ENCODE measurements around the gene INPP5A.

The INPP5A gene

GRCh38 chr10:132729810-132730572 lies 192.4 kb downstream of the INPP5A start:
- no peak for DNase-seq (ENCODE audit: extremely low read depth, low read depth)

GRCh38 chr10:132730573-132730953 lies 193.0 kb downstream of the INPP5A start:
- no peak for TF ChIP-seq CTCF (IDR thresholded peaks at IDR 0.05; ENCODE audit: low read depth, low read length)
- no peak for DNase-seq (ENCODE audit: extremely low read depth, low read depth)

More at GRCh38 chr10:132729810-132730572, 192.4 kb downstream of the INPP5A start:
- TF ChIP-seq CTCF (IDR thresholded peaks at IDR 0.05; ENCODE audit: low read depth, low read length) = no peak

- DNase-seq (ENCODE audit: extremely low read depth, low read depth) = no peak
- TF ChIP-seq CTCF (IDR thresholded peaks at IDR 0.05; ENCODE audit: low read depth, low read length) = no peak
These were observed 194.9 kb downstream of the INPP5A start for GRCh38 chr10:132732518-132732917.

GRCh38 chr10:132733926-132734325 lies 196.3 kb downstream of the INPP5A start:
- DNase-seq (ENCODE audit: extremely low read depth, low read depth) = no peak
- TF ChIP-seq CTCF (IDR thresholded peaks at IDR 0.05; ENCODE audit: low read depth, low read length) = no peak

GRCh38 chr10:132735341-132735775 lies 197.8 kb downstream of the INPP5A start:
- TF ChIP-seq CTCF (IDR thresholded peaks at IDR 0.05; ENCODE audit: low read depth, low read length) = no peak
- DNase-seq (ENCODE audit: extremely low read depth, low read depth) = no peak

- no peak for TF ChIP-seq CTCF (IDR thresholded peaks at IDR 0.05; ENCODE audit: low read depth, low read length)
- DNase-seq (ENCODE audit: extremely low read depth, low read depth) = no peak
These were observed 198.4 kb downstream of the INPP5A start for GRCh38 chr10:132735923-132736391.

- DNase-seq (ENCODE audit: extremely low read depth, low read depth) = no peak
- no peak for TF ChIP-seq CTCF (IDR thresholded peaks at IDR 0.05; ENCODE audit: low read depth, low read length)
These were observed 199.9 kb downstream of the INPP5A start for GRCh38 chr10:132737390-132738048.

Data from AG09319 (cell line).